Activated CD4-positive, alpha-beta memory T cell treated with anti-CD3 and anti-CD28 coated beads for 36 hours (primary cell): ENCODE results near the gene TLCD1. TPM values are rescaled to one million over a fixed set of nuclear protein-coding genes. Genes with fewer than 3 reads are reported as not detected.
"Not testable (repeated sequence)": the region's sequence is repeated elsewhere in the genome, so short reads cannot be mapped to it uniquely, and the experiment has no call there.

Experiments
- CTCF ChIA-PET: fragments of 350-600 bp; sonication (Branson Sonifier 250); formaldehyde crosslinking; loops from one replicate; lab custom pipeline; 2021; ENCODE audit warnings: antibody characterized with exemption, inconsistent platforms; lab: Charles Lee
- POLR2A ChIA-PET: fragments of 350-600 bp; sonication (Branson Sonifier 250); formaldehyde crosslinking; loops from one replicate; lab custom pipeline; 2021; ENCODE audit warnings: antibody characterized with exemption; lab: Charles Lee
- DNase-seq: peaks from one replicate; pipeline ENCODE4 v3.0.0-alpha.2; 2020
- H3K27ac Mint-ChIP-seq: one replicate; pipeline ENCODE4 v1.8.0; 2021; ENCODE audit warnings: mixed read lengths
- H3K27me3 Mint-ChIP-seq: one replicate; pipeline ENCODE4 v1.8.0; 2021; ENCODE audit warnings: mixed read lengths
- H3K36me3 Mint-ChIP-seq: one replicate; pipeline ENCODE4 v1.8.0; 2021; ENCODE audit warnings: mixed read lengths
- H3K4me1 Mint-ChIP-seq: one replicate; pipeline ENCODE4 v1.8.0; 2021; ENCODE audit warnings: low read depth, mixed read lengths
- H3K4me3 Mint-ChIP-seq: one replicate; pipeline ENCODE4 v1.8.0; 2021; ENCODE audit warnings: mild to moderate bottlenecking, mixed read lengths
- H3K9me3 Mint-ChIP-seq: one replicate; pipeline ENCODE4 v1.8.0; 2021; ENCODE audit warnings: mixed read lengths
- intact Hi-C: fragments of 100-400 bp; cut with micrococcal nuclease; formaldehyde crosslinking; loops from one replicate; pipeline ENCODE4 v1.15.1; 2023
- total RNA-seq, 2 experiments: library from RNA; stranded (reverse); gene quantifications; one replicate each; pipeline ENCODE4 v1.2.3, GENCODE V29; 2021

The TLCD1 gene
- total RNA-seq, 2 experiments from 2014 or later = 9.1 to 9.5 TPM

DNA sequence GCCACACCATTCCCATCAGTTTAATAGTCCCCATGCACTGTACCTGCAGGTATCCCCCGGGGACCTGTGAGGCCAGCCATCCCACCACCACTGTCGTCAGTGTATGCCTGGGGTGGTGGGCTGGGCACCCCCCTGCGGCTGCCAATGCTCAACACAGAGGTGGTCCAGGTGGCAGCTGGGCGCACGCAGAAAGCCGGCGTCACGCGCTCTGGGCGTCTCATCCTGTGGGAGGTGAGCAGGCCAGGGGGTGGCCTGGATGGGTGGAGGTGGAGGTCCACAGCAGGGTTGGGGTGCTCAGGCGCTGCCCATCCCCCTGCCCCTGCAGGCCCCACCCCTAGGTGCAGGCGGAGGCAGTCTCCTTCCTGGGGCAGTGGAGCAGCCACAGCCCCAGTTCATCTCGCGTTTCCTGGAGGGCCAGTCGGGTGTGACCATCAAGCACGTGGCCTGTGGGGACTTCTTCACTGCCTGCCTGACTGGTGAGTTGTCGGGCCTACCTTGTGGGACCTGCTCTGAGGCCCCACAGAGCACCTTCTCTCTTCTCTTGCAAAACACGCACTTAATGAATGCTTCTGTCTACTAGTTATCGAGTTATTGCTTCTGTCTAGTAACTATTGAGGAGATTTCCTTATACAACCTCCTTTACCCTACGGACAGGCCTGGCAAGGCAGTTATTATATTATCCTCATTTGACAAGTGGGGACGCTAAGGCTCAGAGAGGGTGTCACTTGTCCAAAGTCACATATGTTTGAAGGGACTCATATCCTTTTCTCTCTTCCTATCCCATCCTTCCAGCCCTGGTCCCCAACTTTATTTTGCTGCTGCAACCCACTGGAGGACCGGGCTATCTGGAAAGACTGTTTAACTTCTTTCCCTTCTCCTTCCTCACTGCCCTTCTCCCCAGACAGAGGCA, 12.0 kb upstream of the TLCD1 start:
- H3K27ac Mint-ChIP-seq = peak overlapping the region; percentile 59
- no peaks in the 10 kb centered on the region for H3K27me3 Mint-ChIP-seq
- no peak for DNase-seq
- peaks cover 5% of the 10 kb centered on the region for H3K36me3 Mint-ChIP-seq
- ChIA-PET CTCF (interaction anchor here (0.6 to 16.9 kb wide), 5 partner anchors 10 to 91 kb away, joined by 3 to 632 read pairs (median 6); partner anchors contain the start of genes NEK8 and TLCD1), POLR2A (interaction anchor here (0.7 to 1.0 kb wide), 2 partner anchors 10 to 13 kb away, joined by 5 to 8 read pairs; partner anchors contain the start of gene NEK8)
- intact Hi-C loops = no loop called here
- H3K9me3 Mint-ChIP-seq = no peaks in the 10 kb centered on the region
- no peak overlapping the region for H3K4me3 Mint-ChIP-seq
- H3K4me1 Mint-ChIP-seq = peaks cover 27% of the 10 kb centered on the region

GRCh38 chr17:28737316-28737715, 11.3 kb upstream of the TLCD1 start:
- POLR2A ChIA-PET = no interaction called here

DNA sequence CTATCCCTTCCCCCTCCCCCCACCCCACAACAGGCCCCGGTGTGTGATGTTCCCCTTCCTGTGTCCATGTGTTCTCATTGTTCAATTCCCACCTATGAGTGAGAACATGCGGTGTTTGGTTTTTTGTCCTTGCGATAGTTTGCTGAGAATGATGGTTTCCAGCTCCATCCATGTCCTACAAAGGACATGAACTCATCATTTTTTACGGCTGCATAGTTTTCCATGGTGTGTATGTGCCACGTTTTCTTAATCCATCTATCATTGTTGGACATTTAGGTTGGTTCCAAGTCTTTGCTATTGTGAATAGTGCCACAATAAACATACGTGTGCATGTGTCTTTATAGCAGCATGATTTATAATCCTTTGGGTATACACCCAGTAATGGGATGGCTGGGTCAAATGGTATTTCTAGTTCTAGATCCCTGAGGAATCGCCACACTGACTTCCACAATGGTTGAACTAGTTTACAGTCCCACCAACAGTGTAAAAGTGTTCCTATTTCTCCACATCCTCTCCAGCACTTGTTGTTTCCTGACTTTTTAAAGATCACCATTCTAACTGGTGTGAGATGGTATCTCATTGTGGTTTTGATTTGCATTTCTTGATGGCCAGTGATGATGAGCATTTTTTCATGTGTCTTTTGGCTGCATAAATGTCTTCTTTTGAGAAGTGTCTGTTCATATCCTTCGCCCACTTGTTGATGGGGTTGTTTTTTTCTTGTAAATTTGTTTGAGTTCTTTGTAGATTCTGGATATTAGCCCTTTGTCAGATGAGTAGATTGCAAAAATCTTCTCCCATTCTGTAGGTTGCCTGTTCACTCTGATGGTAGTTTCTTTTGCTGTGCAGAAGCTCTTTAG, 10.1 kb upstream of the TLCD1 start:
- ChIA-PET CTCF (interaction anchor here (1.5 to 1.6 kb wide), 2 partner anchors 14 to 218 kb away, joined by 4 to 10 read pairs; no protein-coding TSS in a partner anchor), POLR2A (interaction anchor here (1.0 kb wide), 1 partner anchor 10 kb away, joined by 3 read pairs; no protein-coding TSS in a partner anchor)
- H3K9me3 Mint-ChIP-seq, DNase-seq, H3K27ac Mint-ChIP-seq, H3K27me3 Mint-ChIP-seq, H3K4me3 Mint-ChIP-seq, H3K36me3 Mint-ChIP-seq, intact Hi-C loops: not testable (repeated sequence)
- H3K4me1 Mint-ChIP-seq = peaks cover 26% of the 10 kb centered on the region

More at GRCh38 chr17:28737316-28737715, 11.3 kb upstream of the TLCD1 start:
- no peaks in the 10 kb centered on the region for H3K27me3 Mint-ChIP-seq
- peaks cover 26% of the 10 kb centered on the region for H3K4me1 Mint-ChIP-seq
- H3K36me3 Mint-ChIP-seq = peaks cover 5% of the 10 kb centered on the region
- CTCF ChIA-PET = interaction anchor here (1.2 kb wide), 1 partner anchor 11 kb away, joined by 3 read pairs; the partner anchor contains the start of gene TLCD1
- H3K27ac Mint-ChIP-seq = no peak overlapping the region
- intact Hi-C loops = no loop called here
- no peak overlapping the region for H3K4me3 Mint-ChIP-seq
- no peak for DNase-seq
- H3K9me3 Mint-ChIP-seq = no peaks in the 10 kb centered on the region

DNA sequence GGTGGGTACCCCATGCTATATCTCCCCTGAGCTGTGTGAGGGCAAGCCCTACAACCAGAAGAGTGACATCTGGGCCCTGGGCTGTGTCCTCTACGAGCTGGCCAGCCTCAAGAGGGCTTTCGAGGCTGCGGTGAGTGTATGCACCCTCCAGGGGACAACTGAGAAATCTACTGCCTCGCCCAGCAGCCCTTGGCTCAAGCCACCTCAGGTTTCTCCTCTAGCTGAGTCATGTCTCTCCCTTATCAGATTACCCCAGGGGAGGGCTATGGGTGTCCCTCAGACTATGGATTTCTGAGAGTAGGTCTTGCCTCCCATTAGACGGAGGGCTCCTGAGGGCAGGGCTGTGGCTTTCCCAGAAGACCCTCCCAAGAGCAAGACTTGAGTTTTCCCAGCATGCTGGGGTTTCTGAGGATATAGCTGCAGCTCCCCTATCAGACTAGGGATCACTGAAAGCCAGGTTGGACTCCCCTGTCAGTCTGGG, 9.2 kb upstream of the TLCD1 start:
- Mint-ChIP-seq H3K27ac (no peak overlapping the region), H3K9me3 (no peaks in the 10 kb centered on the region), H3K4me1 (peaks cover 26% of the 10 kb centered on the region), H3K27me3 (no peaks in the 10 kb centered on the region), H3K36me3 (peaks cover 7% of the 10 kb centered on the region), H3K4me3 (no peak overlapping the region)
- intact Hi-C loops = no loop called here
- CTCF ChIA-PET = interaction anchor here (0.6 to 1.6 kb wide), 3 partner anchors 15 to 218 kb away, joined by 3 to 10 read pairs (median 4); no protein-coding TSS in a partner anchor
- POLR2A ChIA-PET = interaction anchor here (1.0 kb wide), 1 partner anchor 10 kb away, joined by 3 read pairs; no protein-coding TSS in a partner anchor
- no peak for DNase-seq

DNA sequence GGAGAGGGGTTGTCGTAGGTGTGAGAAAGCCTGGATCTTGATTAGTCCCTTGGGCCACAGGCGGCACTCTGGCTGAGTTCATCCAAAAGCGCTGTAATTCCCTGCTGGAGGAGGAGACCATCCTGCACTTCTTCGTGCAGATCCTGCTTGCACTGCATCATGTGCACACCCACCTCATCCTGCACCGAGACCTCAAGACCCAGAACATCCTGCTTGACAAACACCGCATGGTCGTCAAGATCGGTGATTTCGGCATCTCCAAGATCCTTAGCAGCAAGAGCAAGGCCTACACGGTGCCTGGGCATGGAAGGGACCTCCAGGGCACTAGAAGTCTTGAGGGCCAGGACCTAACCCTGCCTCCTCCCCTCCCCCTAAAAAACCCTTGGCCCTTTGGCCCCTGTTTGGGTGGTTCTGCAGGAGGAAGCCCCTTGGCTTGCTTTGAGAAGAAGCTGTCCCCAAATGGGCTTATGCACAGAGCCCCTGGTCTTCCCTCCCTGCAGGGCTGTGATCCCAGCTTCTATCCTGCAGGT, 8.7 kb upstream of the TLCD1 start:
- Mint-ChIP-seq H3K4me1 (peaks cover 28% of the 10 kb centered on the region), H3K27me3 (no peaks in the 10 kb centered on the region), H3K36me3 (peaks cover 7% of the 10 kb centered on the region), H3K9me3 (no peaks in the 10 kb centered on the region), H3K4me3 (no peak overlapping the region), H3K27ac (no peak overlapping the region)
- CTCF ChIA-PET = interaction anchor here (0.6 to 1.6 kb wide), 4 partner anchors 15 to 219 kb away, joined by 3 to 10 read pairs (median 4); no protein-coding TSS in a partner anchor
- intact Hi-C loops = no loop called here
- POLR2A ChIA-PET = no interaction called here
- no peak for DNase-seq

DNA sequence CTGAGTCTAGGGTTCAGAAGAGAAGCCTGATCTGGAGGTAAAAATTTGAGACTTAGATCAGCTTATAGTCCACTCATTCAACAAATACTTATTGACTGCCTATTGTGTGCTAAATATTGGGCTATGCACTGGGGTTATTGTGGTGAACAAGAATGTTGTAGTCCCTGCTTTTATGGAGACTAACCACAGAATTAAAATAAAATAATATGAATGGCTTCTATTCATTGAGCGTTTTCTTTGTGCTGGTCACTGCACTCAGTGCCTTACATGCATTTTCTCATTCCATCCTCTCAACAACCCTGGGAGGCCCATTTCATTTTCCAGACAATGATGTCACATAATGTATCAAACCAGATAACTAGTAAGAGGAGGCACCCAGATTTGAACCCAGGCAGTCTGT, 7.3 kb upstream of the TLCD1 start:
- peaks cover 4% of the 10 kb centered on the region for H3K36me3 Mint-ChIP-seq
- ChIA-PET CTCF (interaction anchor here (0.7 to 1.4 kb wide), 2 partner anchors 16 to 116 kb away, joined by 3 to 4 read pairs; no protein-coding TSS in a partner anchor), POLR2A (interaction anchor here (1.1 kb wide), 1 partner anchor 12 kb away, joined by 3 read pairs; no protein-coding TSS in a partner anchor)
- intact Hi-C loops = no loop called here
- H3K9me3 Mint-ChIP-seq = no peaks in the 10 kb centered on the region
- no peaks in the 10 kb centered on the region for H3K27me3 Mint-ChIP-seq
- H3K4me1 Mint-ChIP-seq = peaks cover 21% of the 10 kb centered on the region
- no peak for DNase-seq
- H3K4me3 Mint-ChIP-seq = no peak overlapping the region
- no peak overlapping the region for H3K27ac Mint-ChIP-seq

DNA sequence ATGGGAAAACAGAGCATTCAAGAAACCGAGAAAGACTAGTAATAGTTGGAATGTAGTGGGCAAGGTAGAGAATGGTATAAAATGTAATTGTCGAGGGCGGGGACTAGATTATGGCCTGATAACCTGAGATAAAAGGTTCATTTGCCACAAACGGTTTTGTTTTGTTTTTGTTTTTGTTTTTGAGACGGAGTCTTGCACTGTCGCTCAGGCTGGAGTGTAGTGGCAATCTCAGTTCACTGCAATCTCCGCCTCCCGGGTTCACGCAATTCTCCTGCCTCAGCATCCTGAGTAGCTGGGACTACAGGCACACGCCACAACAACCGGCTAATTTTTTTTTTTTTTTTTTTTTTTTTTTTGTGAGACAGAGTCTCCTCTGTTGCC, 3.9 kb upstream of the TLCD1 start:
- DNase-seq = no peak
- Mint-ChIP-seq H3K27me3 (no peaks in the 10 kb centered on the region), H3K27ac (peak overlapping the region; percentile 34), H3K9me3 (no peaks in the 10 kb centered on the region), H3K4me1 (peaks cover 20% of the 10 kb centered on the region), H3K4me3 (peak overlapping the region; percentile 8), H3K36me3 (peaks cover 10% of the 10 kb centered on the region)
- intact Hi-C loops = loop anchor here (1.0 to 5.0 kb wide), 4 partner anchors 83 to 564 kb away; partner anchors contain the start of genes BLTP2 and NUFIP2
- CTCF ChIA-PET = interaction anchor here (0.7 to 9.7 kb wide), 6 partner anchors 17 to 387 kb away, joined by 5 to 632 read pairs (median 49); partner anchors contain the start of genes PHF12 and TRAF4
- POLR2A ChIA-PET = interaction anchor here (7.1 kb wide), 1 partner anchor 17 kb away, joined by 202 read pairs; the partner anchor contains the start of gene TRAF4

DNA sequence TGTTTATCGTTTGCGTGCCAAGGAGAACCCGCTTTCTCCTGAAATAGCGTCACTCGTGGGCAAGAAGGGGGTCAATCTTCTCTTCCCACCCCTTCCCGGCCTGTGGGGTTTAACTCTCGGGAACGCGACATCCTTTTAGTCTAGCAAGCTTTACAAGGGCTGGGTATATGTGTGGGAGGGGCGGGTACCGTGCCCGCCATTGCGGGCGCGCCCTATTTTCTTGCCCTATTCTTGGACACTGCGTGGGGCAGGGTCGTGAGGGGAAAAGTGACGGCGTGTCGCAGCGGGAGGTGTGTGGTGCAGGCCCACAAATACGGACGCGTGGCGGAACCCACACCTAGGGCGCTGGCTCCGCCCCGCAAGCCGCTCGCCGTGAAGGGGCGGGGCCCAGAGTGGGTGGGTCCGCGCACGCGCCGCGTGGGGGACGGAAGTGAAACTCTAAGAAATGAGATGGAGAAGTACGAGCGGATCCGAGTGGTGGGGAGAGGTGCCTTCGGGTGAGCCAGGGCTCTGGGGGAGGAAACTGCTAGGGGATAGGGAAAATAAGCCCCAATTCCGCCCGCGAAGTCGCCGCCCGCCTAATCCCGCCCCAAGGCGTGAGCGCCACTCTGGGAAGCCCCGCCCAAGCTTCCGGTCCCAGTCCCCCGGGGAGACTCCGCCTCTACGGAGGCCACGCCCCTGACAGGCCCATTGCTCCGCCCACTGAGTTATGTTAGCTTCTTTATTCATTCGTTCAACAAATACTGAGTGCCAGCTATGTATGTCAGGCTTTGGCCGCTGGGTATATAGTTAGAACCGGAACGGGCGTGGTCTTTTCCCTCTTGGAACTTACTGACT, 2.5 kb upstream of the TLCD1 start, which contains the start of gene NEK8:
NEK8 (plus strand) TSS at position 425 of the 837 bp plus-strand sequence; CDS start at position 451, 26 bp downstream.
- Mint-ChIP-seq H3K4me1 (peaks cover 31% of the 10 kb centered on the region), H3K27ac (peak within 1 kb of the TSS; percentile 98), H3K36me3 (peaks cover 24% of the 10 kb centered on the region), H3K9me3 (no peaks in the 10 kb centered on the region), H3K27me3 (no peaks in the 10 kb centered on the region), H3K4me3 (peak within 1 kb of the TSS; percentile 93)
- DNase-seq = peak; percentile 99
- CTCF ChIA-PET = interaction anchor here (0.7 to 9.7 kb wide), 22 partner anchors 9 to 416 kb away, joined by 3 to 632 read pairs (median 10); partner anchors contain the start of genes BLTP2, DHRS13, FAM222B and PHF12
- POLR2A ChIA-PET = interaction anchor here (1.0 to 7.1 kb wide), 14 partner anchors 9 to 387 kb away, joined by 3 to 202 read pairs (median 8); partner anchors contain the start of genes BLTP2, DHRS13, FLOT2 and PHF12
- intact Hi-C loops = loop anchor here (1.0 to 5.0 kb wide), 8 partner anchors 9 to 566 kb away; partner anchors contain the start of genes BLTP2, DHRS13, NUFIP2 and RPL23A

DNA sequence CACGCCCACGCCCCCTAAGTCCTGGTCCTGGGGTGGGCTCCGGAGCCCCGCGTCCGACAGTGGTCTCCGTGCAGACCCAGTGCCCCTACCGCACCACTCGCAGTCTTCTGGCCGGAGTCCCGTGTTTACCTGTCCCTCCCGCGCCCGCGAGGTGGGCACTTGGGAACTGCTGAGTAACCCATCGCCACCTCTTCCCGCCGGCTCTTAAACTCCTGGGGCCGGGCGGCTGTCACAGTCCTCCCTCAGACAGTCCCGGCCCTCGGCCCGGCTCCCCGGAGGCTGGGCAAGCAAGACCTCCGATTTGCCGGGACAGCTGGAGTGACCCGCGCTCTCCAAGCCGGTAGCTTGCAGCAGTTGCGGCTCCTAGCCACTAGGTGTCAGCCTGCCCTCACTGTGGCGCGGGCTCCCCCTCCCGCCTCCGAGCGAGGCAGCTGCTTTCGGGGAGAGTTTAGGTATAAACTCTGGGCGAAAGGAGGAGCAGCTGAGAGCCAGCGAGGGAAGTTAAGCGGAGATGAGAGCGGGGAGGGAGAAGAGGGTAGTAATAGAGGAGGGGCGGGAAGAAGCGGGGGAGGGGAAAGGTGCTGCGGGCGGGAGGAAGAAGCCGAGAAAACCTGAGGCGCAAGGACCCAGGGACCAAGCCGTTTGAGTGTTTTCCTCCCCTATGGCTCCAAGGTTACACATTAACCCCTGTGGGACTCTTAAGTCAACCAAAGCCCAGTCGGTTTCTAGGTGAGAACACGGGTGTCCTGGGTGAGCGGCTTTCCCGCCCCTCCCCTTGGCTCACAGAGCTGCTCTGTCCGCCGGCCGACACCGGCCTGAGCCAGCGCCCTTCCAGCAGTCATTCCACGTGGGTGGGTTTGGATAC, 826 bp upstream of the TLCD1 start:
- POLR2A ChIA-PET = interaction anchor here (0.7 to 7.1 kb wide), 22 partner anchors 7 to 389 kb away, joined by 3 to 202 read pairs (median 5); partner anchors contain the start of genes DHRS13, FAM222B, PHF12 and RPL23A
- Mint-ChIP-seq H3K27me3 (no peaks in the 10 kb centered on the region), H3K36me3 (peaks cover 39% of the 10 kb centered on the region), H3K4me3 (peak overlapping the region; percentile 93), H3K27ac (peak overlapping the region; percentile 98), H3K9me3 (no peaks in the 10 kb centered on the region), H3K4me1 (peaks cover 46% of the 10 kb centered on the region)
- intact Hi-C loops = loop anchor here (1.0 to 5.0 kb wide), 8 partner anchors 23 to 410 kb away; partner anchors contain the start of genes BLTP2 and FAM222B
- DNase-seq = peak; percentile 96
- CTCF ChIA-PET = interaction anchor here (0.6 to 9.7 kb wide), 50 partner anchors 10 to 449 kb away, joined by 3 to 632 read pairs (median 4); partner anchors contain the start of genes BLTP2, DHRS13, FAM222B and FLOT2
